B cell (primary cell): ENCODE data around the gene SLC39A7. TPM values are rescaled to one million over a fixed set of nuclear protein-coding genes. Genes with fewer than 3 reads are reported as not detected.

ENCODE experiments used
- ATAC-seq: fragments of 200-7000 bp; cut with Tn5 transposase; one replicate; pipeline ENCODE4 v1.10.0; 2021; ENCODE audit warnings: low read depth, mild to moderate bottlenecking, moderate number of reproducible peaks, moderate library complexity
- CTCF ChIA-PET: fragments of 350-600 bp; sonication (Branson Sonifier 250); formaldehyde crosslinking; loops from one replicate; lab custom pipeline; 2021; ENCODE audit warnings: antibody characterized with exemption, inconsistent platforms; lab: Charles Lee
- POLR2A ChIA-PET: fragments of 350-600 bp; sonication (Branson Sonifier 250); formaldehyde crosslinking; loops from one replicate; lab custom pipeline; 2021; ENCODE audit warnings: antibody characterized with exemption; lab: Charles Lee
- DNase-seq: peaks from one replicate; pipeline ENCODE4 v3.0.0; 2013
- H2AFZ ChIP-seq: 2 replicates; pipeline ENCODE4 v1.6.1; 2012; ENCODE audit warnings: mild to moderate bottlenecking, low read depth, low read length; ENCODE audit not compliant: insufficient read depth, poor library complexity, severe bottlenecking
- H3K27ac ChIP-seq, 2 donors: 1 replicate in 1 of 2; 2 replicates in 1 of 2; pipeline ENCODE4 v1.5.1; 2012 to 2013; ENCODE audit warnings: low read length in 2 of 2, mild to moderate bottlenecking in 2 of 2, moderate library complexity in 1 of 2
- H3K27me3 ChIP-seq, 4 experiments: fragments of 200-600 bp in 1 of 4; sonication (generic) in 1 of 4; replicated peaks in 1 of 4; 1 replicate in 2 of 4; 2 replicates in 2 of 4; pipeline versions ENCODE4 v1.6.1 to v1.7.0; 2013 to 2016; ENCODE audit warnings: low read length in 3 of 4, mild to moderate bottlenecking in 2 of 4, mixed read lengths in 1 of 4, moderate library complexity in 1 of 4; ENCODE audit not compliant: insufficient read depth in 4 of 4, control insufficient read depth in 3 of 4; ENCODE audit errors: control extremely low read depth in 1 of 4
- H3K36me3 ChIP-seq, 2 experiments: replicated peaks in 1 of 2; 1 replicate in 1 of 2; 2 replicates in 1 of 2; pipeline versions ENCODE4 v1.6.1 to v1.7.1; 2013; ENCODE audit warnings: low read length in 1 of 2; ENCODE audit not compliant: insufficient read depth in 2 of 2, control insufficient read depth in 1 of 2; ENCODE audit errors: control extremely low read depth in 1 of 2, extremely low read depth in 1 of 2
- H3K4me1 ChIP-seq, 2 donors: fragments of 200-600 bp in 1 of 2; sonication (generic) in 1 of 2; 1 replicate in 1 of 2; 2 replicates in 1 of 2; pipeline versions ENCODE4 v1.5.1 to v1.6.1; 2013 to 2017; ENCODE audit warnings: low read length in 2 of 2; ENCODE audit not compliant: control insufficient read depth in 2 of 2, insufficient read depth in 2 of 2
- H3K4me2 ChIP-seq: replicated peaks from 2 replicates; pipeline ENCODE3; 2012; ENCODE audit warnings: mild to moderate bottlenecking, low read depth, low read length; ENCODE audit not compliant: poor library complexity, severe bottlenecking
- H3K4me3 ChIP-seq, 5 experiments: fragments of 200-600 bp in 1 of 5; sonication (generic) in 1 of 5; 1 replicate in 3 of 5; 2 replicates in 2 of 5; pipeline versions ENCODE4 v1.5.1 to v1.7.0; 2011 to 2016; ENCODE audit warnings: low read length in 4 of 5, mild to moderate bottlenecking in 4 of 5, low read depth in 2 of 5, control low read depth in 1 of 5, moderate library complexity in 1 of 5; ENCODE audit not compliant: insufficient read depth in 1 of 5; ENCODE audit errors: control extremely low read depth in 1 of 5, extremely low read depth in 1 of 5
- H3K79me2 ChIP-seq: fragments of 200-600 bp; sonication (generic); one replicate; pipeline ENCODE4 v1.6.0; 2016; ENCODE audit warnings: low read length; ENCODE audit not compliant: control insufficient read depth, insufficient read depth
- H3K9ac ChIP-seq: fragments of 200-600 bp; sonication (generic); 2 replicates; pipeline ENCODE4 v1.6.1; 2017; ENCODE audit warnings: mild to moderate bottlenecking, low read length, moderate library complexity
- H3K9me3 ChIP-seq, 3 donors: one replicate each; pipeline versions ENCODE4 v1.6.1 to v1.7.1; 2013; ENCODE audit warnings: low read length in 2 of 3; ENCODE audit not compliant: control insufficient read depth in 2 of 3, insufficient read depth in 1 of 3; ENCODE audit errors: control extremely low read depth in 1 of 3
- H4K20me1 ChIP-seq: 2 replicates; pipeline ENCODE4 v1.6.0; 2012; ENCODE audit warnings: mild to moderate bottlenecking, low read length; ENCODE audit not compliant: insufficient read depth, control insufficient read depth, poor library complexity, severe bottlenecking
- H3K27ac Mint-ChIP-seq: one replicate; pipeline ENCODE4 v1.8.0; 2021; ENCODE audit warnings: mixed read lengths
- H3K27me3 Mint-ChIP-seq: one replicate; pipeline ENCODE4 v1.8.0; 2021; ENCODE audit warnings: mixed read lengths
- H3K4me1 Mint-ChIP-seq: one replicate; pipeline ENCODE4 v1.8.0; 2021; ENCODE audit warnings: mixed read lengths
- H3K4me3 Mint-ChIP-seq: one replicate; pipeline ENCODE4 v1.8.0; 2021; ENCODE audit warnings: mixed read lengths
- H3K9me3 Mint-ChIP-seq: one replicate; pipeline ENCODE4 v1.8.0; 2022; ENCODE audit warnings: mixed read lengths; ENCODE audit not compliant: insufficient read depth
- EZH2 ChIP-seq: IDR thresholded peaks from 2 replicates; pipeline ENCODE4 v1.6.1; 2012; ENCODE audit warnings: borderline replicate concordance, low read depth, mild to moderate bottlenecking, moderate library complexity, low read length; ENCODE audit not compliant: insufficient read depth, poor library complexity, severe bottlenecking
- WGBS: methylation state at CpG from one replicate; pipeline ENCODE4 v1.1.5; 2013; ENCODE audit warnings: missing lambda C conversion rate; ENCODE audit not compliant: insufficient coverage; 5-methylcytosine and 5-hydroxymethylcytosine counted together
- intact Hi-C: fragments of 100-400 bp; cut with micrococcal nuclease; formaldehyde crosslinking; loops from one replicate; pipeline ENCODE4 v1.10.0; 2022
- polyA plus RNA-seq: library from polyadenylated mRNA; depleted of rRNA; stranded (reverse); fragments of >200 nt; gene quantifications from 2 replicates; pipeline ENCODE4 v1.2.3, GENCODE V29; 2012
- total RNA-seq, 2 donors: library from RNA; stranded (reverse); fragments of 120-200 nt in 1 of 2; gene quantifications; 1 replicate in 1 of 2; 2 replicates in 1 of 2; pipeline versions ENCODE4 v1.2.3 to v1.2.4, GENCODE V29; 2013 to 2022
- TF ChIP-seq, protein P1 (sequence below): fragments of 200-600 bp; IDR thresholded peaks from one replicate; pipeline ENCODE4 v1.8.0; 2022; ENCODE audit warnings: antibody characterized with exemption, mild to moderate bottlenecking

Gene SLC39A7
- total and polyA plus RNA-seq, 2 donors (not counting 1 experiment from before 2014, with no cell fraction given), result 18.7 to 29.6 TPM

DNA sequence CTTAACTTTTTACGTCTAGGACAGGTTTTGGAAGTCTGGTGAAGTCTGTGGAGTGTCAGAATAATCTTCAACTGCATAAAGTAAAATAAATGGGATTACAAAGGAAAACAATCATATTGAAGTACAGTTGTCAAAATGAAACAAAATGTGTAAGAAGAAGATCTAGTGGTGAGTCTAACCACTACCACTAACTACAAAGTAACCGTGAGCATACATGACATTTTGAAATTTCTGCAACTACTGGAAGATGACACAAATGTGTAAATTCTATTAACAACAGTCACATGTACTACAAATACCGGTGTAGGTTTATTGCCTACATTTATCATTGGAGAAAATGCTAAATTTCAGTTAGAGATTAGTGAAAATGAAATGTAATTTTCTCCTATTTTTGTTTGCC is 41.3 kb downstream of the SLC39A7 start:
- CTCF ChIA-PET, result no interaction called here
- H3K4me3 ChIP-seq, result no peak overlapping the region
- TF ChIP-seq, protein P1, sequence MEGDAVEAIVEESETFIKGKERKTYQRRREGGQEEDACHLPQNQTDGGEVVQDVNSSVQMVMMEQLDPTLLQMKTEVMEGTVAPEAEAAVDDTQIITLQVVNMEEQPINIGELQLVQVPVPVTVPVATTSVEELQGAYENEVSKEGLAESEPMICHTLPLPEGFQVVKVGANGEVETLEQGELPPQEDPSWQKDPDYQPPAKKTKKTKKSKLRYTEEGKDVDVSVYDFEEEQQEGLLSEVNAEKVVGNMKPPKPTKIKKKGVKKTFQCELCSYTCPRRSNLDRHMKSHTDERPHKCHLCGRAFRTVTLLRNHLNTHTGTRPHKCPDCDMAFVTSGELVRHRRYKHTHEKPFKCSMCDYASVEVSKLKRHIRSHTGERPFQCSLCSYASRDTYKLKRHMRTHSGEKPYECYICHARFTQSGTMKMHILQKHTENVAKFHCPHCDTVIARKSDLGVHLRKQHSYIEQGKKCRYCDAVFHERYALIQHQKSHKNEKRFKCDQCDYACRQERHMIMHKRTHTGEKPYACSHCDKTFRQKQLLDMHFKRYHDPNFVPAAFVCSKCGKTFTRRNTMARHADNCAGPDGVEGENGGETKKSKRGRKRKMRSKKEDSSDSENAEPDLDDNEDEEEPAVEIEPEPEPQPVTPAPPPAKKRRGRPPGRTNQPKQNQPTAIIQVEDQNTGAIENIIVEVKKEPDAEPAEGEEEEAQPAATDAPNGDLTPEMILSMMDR, result no peak
- TF ChIP-seq EZH2, result no peak
- ATAC-seq, result no peak
- no peak for DNase-seq
- H4K20me1 ChIP-seq, result no peaks in the 10 kb centered on the region
- no CpG with 5 or more reads among the region's 3 CpGs for WGBS
- H3K4me1 Mint-ChIP-seq, result peaks cover 3% of the 10 kb centered on the region
- no peaks in the 10 kb centered on the region for H3K9me3 ChIP-seq
- H3K4me3 Mint-ChIP-seq, result no peak overlapping the region
- H3K27ac ChIP-seq, result no peak overlapping the region
- no peak overlapping the region for H3K27ac Mint-ChIP-seq
- no peaks in the 10 kb centered on the region for H3K4me1 ChIP-seq
- H3K79me2 ChIP-seq, result no peaks in the 10 kb centered on the region
- peaks cover 0 to 8% (median 0%) of the 10 kb centered on the region in 4 experiments for H3K27me3 ChIP-seq
- POLR2A ChIA-PET, result no interaction called here
- intact Hi-C loops, result loop anchor here (10.0 kb wide), 1 partner anchor 347 kb away; no protein-coding TSS in a partner anchor
- H3K4me2 ChIP-seq, result no peak overlapping the region
- H3K9me3 Mint-ChIP-seq, result no peaks in the 10 kb centered on the region
- H3K36me3 ChIP-seq, result no peaks in the 10 kb centered on the region
- no peak overlapping the region for H2AFZ ChIP-seq
- H3K9ac ChIP-seq, result no peak overlapping the region
- H3K27me3 Mint-ChIP-seq, result peaks cover 34% of the 10 kb centered on the region

DNA sequence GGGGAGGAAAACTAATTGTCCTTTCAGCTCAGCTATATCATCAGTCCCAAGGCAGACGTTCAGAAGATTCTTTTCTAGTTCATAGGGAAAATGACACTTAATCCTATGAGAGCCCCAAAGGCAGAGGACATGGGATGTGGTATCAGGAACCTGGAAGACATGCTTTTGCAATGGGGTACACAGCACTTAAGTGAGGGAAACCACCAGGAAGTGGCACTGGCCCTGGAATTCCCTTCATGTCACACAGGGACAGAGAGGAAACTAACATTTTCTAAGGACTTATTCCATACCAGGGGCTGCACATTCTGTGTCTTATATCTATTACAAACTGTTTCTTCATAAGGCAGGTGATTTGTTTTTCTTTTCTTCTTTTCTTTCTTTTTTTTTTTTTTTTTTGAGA is 42.8 kb downstream of the SLC39A7 start:
- Mint-ChIP-seq H3K4me3 (no peak overlapping the region), H3K27me3 (peaks cover 30% of the 10 kb centered on the region), H3K9me3 (no peaks in the 10 kb centered on the region), H3K4me1 (peaks cover 9% of the 10 kb centered on the region), H3K27ac (no peak overlapping the region)
- Histone ChIP-seq H3K4me3 (no peak overlapping the region), H3K9ac (no peak overlapping the region), H3K27ac (no peak overlapping the region), H2AFZ (no peak overlapping the region), H3K4me2 (no peak overlapping the region), H3K4me1 (peaks cover 4 to 6% of the 10 kb centered on the region in 2 donors), H3K27me3 (peaks cover 0 to 8% (median 0%) of the 10 kb centered on the region in 4 experiments), H3K36me3 (no peaks in the 10 kb centered on the region), H3K9me3 (no peaks in the 10 kb centered on the region), H4K20me1 (no peaks in the 10 kb centered on the region), H3K79me2 (no peaks in the 10 kb centered on the region)
- WGBS, result no CpG with 5 or more reads among the region's 1 CpG
- ChIA-PET POLR2A (interaction anchor here (0.7 kb wide), 1 partner anchor 270 kb away, joined by 7 read pairs; no protein-coding TSS in a partner anchor), CTCF (no interaction called here)
- intact Hi-C loops, result loop anchor here (10.0 kb wide), 1 partner anchor 349 kb away; no protein-coding TSS in a partner anchor
- ATAC-seq, result no peak
- no peak for DNase-seq
- TF ChIP-seq, protein P1, result no peak
- no peak for TF ChIP-seq EZH2
